NCI-H146 treated with DMSO at 0.1 percent for 48 hours (cell line): Measurements from ENCODE around the gene UPK3BL1.
"Not testable (repeated sequence)": the region's sequence is repeated elsewhere in the genome, so short reads cannot be mapped to it uniquely, and the experiment has no call there.

Experiments
- DNase-seq: peaks from one replicate; lab custom pipeline; 2025; ENCODE audit not compliant: unreplicated experiment; lab: John Stamatoyannopoulos, UW

The UPK3BL1 gene, protein sequence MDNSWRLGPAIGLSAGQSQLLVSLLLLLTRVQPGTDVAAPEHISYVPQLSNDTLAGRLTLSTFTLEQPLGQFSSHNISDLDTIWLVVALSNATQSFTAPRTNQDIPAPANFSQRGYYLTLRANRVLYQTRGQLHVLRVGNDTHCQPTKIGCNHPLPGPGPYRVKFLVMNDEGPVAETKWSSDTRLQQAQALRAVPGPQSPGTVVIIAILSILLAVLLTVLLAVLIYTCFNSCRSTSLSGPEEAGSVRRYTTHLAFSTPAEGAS

DNA sequence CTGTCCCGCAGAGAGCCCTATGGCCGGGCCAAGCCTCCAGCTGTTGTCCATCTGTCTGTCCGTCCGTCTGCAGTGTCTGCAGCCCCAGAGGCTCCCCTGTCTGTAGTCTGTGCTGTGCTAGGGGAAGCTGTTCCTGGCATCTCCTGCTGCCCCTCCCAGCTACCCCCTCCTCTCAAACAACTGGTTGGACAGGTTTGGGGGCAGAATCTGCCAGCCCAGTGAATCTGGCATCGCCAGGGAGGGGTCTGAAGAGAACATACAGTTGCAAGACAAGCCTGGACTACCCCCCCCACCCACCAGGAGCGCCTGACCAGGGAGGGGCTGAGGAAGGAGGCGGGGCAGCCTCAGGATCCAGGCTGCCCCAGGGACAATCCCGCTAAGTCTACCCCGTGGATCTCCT, at the start of gene UPK3BL1:
TSS of gene UPK3BL1 (minus strand) at position 101 of the 400 bp plus-strand sequence. CDS start at position 51, 50 bp downstream.
- DNase-seq, result not testable (repeated sequence)

DNA sequence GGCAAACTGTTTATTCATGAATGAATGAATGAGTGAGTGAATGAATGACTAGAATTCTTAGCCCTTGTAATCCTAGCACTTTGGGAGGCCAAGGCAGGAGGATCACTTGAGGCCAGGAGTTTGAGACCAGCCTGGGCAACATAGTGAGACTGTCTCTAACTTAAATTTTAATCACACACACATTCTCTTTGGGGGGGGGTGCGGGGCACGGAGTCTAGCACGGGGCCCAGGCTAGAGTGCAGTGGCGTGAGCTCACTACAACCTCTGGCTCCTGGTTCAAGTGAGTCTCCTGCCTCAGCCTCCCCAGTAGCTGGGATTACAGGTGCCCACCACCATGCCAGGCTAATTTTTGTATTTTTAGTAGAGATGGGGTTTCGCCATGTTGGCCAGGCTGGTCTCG, 48.0 kb upstream of the UPK3BL1 start:
- DNase-seq, result not testable (repeated sequence)

DNA sequence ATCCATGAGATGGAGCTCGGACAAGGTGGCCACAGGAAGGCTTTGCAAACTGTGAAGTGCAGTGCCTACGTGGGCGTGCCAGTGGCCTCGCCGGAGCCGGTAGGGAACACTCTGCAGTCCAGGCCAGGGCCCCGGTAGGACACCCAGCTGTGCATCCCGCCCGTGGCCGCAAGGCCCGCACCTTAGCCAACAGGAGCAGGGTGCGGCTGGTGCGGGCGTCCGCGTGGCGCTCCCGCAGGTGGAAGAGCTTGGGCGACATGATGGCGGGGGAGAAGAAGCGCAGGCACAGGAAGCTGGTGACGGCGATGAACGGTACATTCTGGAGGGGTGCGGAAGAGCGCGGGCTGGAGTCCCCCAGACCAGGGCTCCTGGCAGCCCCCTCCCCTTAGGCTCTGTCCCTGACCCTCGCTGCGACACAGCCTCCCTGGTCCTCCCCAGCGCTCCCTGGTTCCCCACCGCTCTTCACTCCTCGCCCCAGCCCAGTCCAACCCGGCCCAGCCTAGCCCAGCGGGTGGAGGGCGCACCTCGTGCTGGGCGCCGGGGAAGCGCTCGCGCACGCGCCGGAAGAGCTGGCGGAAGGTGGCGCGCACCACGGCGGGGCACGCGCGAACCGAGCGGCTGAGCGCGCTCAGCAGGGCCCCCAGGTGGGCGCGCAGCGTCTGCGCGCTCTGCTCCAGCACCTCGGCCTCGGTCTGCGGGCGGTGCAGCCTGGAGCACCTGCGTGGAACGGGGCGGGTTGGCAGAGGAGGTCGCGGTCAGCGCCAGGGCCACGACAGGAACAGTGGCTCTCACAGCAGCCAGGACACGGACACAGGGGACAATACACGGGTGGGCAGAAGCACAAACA, 47.1 kb upstream of the UPK3BL1 start:
- not testable (repeated sequence) for DNase-seq

DNA sequence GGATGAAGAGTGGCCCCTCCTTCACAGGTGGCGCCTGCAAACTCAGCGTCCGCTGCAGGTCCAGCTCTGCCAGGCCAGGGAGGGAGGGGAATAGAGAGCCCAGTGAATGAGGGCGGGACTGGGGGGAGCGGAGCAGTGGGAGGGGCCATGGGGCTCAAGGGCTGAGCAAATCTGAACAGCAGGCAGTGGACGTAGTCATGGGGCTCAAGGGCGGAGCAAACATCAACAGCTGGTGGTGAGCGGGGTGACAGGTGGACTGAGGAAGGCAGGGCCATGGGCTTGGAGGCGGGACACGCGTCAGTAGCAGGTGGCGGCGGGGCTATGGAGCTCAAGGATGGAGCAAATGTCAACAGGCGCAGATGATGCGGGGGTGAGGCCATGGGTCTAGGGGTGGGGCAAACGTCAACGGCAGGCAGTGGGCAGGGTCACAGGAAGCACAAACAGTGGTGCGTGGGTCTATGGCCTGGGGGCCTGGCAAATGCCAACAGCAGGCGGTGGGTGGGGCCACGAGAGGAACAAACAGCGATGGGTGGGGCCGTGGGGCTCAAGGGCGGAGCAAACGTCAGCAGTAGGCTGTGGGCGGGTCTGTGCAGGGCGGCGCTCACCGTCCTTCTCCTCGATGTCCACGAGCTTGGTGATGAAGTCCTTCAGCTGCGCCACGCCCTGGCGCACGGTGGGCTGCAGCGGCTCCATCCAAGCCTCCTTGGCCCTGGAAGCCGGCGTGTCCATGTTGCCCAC, 45.9 kb upstream of the UPK3BL1 start:
- DNase-seq, result not testable (repeated sequence)

DNA sequence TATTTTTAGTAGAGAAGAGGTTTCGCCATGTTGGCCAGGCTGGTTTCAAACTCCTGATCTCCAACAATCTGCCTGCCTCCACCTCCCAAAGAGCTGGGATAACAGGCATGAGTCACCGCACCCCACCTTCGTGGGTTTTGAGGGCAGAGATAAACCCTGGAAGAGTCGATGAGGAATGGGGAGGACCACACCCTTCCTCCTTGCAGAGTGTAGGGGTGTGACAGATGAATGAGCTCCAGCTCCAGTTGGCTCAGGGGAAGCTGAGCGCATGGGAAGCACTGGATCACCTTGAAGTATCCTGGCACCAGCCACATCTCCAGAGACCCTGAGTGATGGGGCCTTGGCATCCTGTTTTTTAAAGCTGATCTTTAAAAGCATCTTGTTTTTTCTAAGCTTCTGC, 40.0 kb upstream of the UPK3BL1 start:
- DNase-seq, result not testable (repeated sequence)

DNA sequence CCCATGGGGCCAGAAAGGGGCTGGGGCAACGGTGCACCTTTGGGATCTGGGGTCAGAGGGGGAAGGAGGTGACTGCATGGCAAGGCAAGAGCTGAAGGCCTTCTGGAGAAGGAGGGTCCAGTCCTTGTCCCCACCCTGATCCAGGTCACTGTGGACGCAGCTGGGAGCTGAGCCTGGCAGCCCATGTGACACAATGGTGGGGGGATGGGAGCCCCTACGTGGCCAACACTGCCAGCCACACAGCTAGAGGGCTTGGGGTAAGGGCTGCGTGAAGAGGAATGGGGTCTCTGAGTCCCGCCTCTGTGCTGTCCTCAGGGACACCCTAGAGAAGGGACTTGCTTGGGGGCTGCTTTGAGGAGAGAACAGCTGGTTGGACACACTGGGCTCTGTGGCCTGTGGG, 38.2 kb upstream of the UPK3BL1 start:
- DNase-seq, result not testable (repeated sequence)

DNA sequence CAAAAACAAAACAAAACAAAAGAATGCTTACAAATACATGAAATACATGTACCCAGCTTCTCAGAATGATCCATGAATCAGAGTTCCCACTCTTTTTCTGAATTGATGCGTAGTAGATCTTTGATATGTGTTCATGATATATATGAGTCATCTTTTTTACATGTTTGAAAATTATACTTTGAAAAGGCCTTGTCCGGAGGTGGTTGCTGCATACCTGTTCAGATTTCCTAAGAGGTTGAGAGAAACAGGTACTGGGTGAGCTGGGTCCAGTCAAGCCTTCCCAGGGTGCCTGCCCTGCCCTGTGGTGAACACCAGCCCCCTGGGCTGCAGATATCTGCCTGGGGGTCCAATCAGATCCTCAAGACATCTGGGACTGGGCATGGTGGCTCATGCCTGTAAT, 33.0 kb upstream of the UPK3BL1 start:
- DNase-seq, result not testable (repeated sequence)

DNA sequence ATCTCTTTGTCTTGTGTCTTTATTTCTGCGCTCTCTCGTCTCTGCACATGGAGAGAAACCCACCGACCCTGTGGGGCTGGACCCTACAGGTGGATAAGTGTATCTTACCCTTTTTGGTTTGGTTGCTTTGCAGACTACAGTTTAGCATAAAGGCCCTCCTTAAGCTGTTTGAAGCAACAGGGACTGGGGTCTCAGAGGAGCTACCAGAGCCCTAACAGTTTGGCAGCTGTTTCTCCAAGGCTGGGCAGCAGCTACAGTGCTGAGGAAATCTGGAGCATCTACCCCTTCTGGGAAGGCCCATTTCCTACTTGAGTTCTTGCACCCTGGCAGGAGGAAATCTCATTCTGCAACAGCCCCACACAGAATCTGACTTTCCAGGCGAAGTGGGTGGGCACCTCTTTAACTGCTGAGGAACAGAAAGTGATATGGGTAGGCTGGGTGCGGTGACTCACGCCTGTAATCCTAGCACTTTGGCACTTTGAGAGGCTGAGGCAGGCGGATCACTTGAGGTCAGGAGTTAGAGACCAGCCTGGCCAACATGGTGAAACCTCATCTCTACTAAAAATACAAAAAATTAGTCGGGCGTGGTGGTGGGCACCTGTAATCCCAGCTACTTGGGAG, 31.0 kb upstream of the UPK3BL1 start:
- DNase-seq, result not testable (repeated sequence)

DNA sequence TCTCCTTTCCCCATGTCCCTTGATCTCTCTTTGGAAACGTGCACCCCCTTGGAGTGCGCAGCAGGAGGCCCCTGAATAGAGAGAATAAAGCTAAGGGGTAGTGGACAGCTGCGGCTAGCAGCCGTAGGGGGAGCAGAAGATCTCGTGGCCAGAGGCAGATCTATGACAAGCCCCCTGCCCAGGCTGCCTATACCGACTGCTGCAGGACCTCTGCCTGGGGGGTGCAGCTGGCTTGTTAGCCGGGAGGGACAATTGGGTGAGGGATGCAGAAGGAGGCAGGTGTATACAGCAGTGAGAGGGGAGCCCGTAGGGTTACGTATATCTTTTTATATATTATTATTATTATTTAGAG, 29.3 kb upstream of the UPK3BL1 start:
- not testable (repeated sequence) for DNase-seq

DNA sequence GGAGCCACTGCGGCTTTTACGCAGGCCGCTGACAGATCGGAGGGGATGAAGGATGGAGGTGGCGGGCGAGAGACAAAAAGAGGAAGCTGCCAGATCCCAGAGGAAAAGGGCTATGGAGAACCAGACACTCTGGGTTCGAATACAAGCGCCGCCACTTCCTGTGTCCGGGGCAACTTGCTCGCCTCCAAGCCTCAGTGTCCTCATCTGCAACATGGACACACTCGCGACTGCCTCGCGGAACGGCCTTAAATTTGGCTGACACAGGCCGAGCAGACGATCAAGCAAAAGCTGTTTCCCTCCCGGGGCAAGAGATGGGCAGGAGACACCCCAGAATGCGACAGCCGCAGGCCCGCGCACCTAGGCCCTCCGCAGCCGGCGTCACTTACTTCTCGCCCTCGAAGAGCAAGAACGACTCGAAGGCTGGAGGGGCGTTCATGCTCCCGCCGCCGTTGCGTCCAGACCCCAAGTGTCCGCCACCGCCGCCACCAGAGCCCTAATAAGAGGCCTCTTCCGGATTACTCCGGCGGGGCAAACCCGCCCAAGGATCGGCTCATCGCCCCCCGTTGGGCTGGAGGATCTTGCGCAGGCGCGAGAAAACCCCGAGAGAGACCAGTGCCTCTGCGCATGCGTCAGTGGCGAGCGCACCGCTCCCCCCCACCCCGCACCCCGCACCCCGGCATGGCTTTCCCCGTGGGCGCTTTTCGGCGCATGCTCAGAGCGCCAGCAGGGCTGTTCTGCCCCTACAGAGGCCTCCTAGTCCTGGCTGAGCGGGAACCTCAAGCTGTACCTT, 28.8 kb upstream of the UPK3BL1 start, which contains the start of gene POLR2J2:
TSS of gene POLR2J2 (minus strand) at position 498 of the 790 bp plus-strand sequence. CDS start at position 436, 62 bp downstream.
- DNase-seq, result not testable (repeated sequence)

DNA sequence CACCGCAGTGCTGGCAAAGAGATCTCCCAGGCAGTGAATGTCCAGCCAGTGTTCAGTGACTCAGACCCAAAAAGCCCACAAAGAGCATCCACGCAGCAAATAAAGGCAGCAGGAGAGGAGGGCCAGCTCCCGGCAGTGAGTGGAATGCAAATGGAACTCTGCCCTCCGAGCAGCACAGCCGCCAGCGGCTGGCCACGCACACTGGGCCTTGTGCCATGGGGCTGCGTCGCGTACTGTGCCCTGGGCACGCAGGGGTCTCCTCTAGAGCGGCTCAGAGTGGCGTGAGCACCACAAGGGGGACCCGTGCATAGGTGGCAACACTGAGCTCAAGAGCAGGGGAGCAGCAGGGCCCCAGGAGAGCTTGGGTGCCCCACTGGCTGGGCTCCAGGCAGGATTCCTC, 24.9 kb upstream of the UPK3BL1 start:
- not testable (repeated sequence) for DNase-seq

DNA sequence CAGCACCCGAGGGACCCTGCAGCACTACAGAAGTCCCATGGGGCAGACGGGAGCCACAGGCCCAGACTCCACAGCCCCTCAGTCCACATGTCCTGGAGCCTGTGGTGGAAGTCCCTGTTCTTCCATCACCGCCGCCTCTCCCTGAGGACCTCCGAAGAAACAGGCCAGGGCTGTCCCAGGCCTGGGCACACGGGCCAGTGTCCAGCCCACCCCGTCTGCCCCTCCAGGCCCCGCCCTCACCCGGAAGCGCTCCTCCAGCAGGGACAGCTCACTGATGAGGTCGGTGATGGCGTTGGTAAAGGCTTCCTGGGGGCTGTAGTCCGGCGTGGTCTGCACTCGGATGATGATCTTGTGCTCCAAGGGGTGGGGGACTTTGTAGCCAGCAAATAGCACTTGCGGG, 24.3 kb upstream of the UPK3BL1 start:
- DNase-seq, result not testable (repeated sequence)

DNA sequence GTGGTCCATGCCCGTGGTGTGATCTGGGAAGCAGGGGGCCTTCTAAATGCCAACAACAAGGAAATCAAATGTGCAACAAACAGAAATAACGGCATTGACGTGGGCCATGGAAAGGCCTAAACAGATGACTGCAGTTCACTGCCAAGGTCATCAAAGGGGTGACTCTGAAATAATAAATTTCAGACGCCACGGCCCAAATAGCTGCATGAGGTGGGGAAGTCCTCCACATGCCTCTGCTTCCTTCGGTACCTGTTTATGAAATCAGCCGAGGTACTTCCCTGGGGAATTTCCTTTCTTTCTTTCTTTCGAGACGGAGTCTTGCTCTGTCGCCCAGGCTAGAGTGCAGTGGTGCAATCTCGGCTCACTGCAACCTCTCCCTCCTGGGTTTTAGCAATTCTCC, 22.2 kb upstream of the UPK3BL1 start:
- DNase-seq, result not testable (repeated sequence)

DNA sequence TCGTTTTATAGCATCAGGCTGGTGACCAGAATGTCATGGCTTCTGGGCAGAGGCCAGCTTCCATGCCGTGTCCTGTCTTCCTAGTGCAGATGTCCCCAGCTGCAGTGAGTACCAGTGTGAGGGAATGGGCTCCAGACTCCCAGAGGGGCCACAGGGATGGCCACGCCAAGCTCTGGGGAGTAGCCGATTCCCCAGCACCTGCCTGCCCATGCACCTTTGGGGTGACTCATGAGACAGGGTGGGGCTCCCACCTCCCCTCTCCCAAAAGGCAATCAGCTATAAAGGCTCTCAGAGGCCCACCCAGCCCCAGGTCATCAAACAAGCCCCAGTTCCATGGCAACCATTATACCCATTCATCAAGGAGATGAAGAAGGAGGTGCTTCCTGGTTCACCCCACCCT, 7.3 kb upstream of the UPK3BL1 start, which contains the start of gene SPDYE2B:
TSS of gene SPDYE2B (plus strand) at position 396 of the 400 bp plus-strand sequence. CDS start 2,030 bp downstream, outside the sequence.
- not testable (repeated sequence) for DNase-seq

DNA sequence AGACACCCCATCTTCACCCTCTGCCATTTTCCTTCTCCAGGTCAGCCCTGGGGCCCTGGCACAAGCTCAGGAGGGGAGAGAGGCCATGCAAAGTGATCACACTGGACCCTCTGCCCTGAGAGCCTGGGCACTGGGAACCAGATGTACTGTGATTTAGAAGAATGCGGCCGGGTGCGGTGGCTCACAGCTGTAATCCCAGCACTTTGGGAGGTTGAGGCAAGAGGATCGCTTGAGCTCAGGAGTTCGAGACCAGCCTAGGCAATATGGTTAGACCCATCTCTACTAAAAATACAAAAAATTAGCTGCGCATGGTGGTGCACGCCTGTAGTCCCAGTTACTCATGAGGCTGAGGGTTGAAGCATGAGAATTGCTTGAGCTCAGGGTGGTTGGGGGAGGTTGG, 5.2 kb upstream of the UPK3BL1 start:
- not testable (repeated sequence) for DNase-seq

DNA sequence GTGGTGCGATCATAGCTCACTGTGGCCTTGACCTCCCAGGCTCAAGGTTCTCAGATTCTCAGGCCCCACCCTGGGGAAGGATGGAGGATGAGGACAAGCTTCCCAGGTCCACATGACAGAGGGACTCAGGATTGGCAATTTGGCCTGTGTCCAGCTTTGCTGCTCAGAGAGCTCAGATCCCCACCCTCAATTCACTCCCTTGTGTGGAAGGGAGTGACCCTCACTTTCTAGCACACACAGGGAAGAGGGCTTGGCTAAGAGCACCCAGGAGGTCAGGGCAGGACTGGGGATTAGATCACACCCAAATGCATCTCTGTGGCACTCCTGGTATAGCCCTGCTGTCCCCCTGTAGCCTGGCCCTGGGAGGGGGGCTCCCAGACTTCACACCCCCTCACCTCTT, 813 bp upstream of the UPK3BL1 start:
- not testable (repeated sequence) for DNase-seq

DNA sequence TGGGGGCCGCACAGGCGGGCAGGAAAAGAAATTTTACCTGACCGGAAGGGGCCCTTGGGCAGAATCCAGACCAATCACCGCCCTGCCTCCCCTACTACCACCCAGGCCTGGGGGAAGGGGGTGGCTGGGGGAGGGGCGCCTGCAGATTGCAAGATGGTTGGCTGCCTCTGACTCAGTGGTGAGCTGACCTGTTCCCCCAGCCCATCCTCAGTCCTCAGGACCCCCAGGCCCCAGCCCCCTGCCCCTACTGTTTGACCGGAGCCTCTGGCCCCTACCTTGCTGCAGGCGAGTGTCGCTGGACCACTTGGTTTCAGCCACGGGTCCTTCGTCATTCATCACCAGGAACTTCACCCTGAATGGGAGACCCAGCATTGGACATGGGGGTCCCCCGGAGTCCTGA, 3.7 kb downstream of the UPK3BL1 start:
- not testable (repeated sequence) for DNase-seq

DNA sequence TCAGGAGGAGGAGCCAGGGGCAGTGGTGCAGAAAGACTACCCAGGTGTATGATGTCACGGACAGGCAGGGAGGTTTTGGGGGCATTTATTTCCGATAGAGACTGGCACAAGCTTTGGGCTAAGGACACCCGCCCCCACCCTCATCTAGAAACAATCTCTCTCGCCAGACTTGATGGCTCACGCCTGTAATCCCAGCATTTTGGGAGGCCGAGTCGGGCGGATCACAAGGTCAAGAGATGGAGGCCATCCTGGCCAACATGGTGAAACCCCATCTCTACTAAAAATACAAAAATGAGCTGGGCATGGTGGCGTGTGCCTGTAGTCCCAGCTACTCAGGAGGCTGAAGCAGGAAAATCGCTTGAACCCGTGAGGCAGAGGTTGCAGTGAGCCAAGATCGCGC, 5.6 kb downstream of the UPK3BL1 start:
- DNase-seq, result not testable (repeated sequence)

DNA sequence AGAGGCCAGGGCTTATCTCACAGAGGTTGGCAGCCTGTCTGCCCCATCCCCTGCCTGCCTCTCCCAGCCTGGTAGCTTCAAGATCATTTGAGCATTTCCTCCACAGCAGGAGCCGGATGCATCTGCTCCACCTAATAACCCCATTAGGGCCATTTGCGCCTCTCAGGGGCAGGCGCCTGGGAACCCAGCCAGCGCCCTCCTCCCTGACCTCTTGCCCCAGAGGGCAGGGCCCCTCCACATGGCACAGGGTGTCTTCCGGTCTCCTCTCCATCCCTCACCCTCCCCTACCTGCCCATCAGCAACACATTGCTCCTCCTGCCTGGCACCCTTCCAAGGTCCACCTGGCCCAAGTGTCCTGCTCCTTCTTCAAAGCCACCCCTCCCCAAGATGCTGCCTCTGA, 7.2 kb downstream of the UPK3BL1 start:
- DNase-seq, result not testable (repeated sequence)

DNA sequence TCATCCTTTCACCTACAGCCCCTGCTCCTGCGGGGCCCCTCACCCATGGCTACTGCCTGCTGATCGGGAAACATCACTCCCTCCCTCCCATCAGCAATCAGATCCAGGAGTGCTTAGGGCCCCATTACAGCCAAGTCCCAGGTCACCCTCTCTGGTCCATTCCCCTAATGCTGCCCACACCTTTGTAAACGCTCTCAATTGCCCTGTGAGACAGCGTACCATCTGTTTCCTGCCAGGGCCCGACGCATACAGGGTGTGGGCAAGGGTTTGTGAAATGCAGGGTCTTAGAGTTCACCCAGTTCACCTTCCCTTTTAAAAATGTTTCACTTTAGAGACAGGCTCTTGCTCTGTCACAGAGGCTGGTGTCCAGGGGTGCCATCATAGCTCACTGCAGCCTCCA, 8.3 kb downstream of the UPK3BL1 start:
- DNase-seq, result not testable (repeated sequence)
